DOHH2 (cell line): ENCODE results near the gene EPB41.

Source experiments
- EZH2phosphoT487 ChIP-seq: fragments of 200-600 bp; sonication (generic); IDR thresholded peaks from 2 replicates; pipeline ENCODE4 v1.6.1; 2017; ENCODE audit warnings: borderline replicate concordance, mild to moderate bottlenecking, antibody characterized with exemption, low read length, moderate library complexity, mixed read lengths
- TF ChIP-seq, protein P1 (sequence below): fragments of 200-600 bp; sonication (generic); IDR thresholded peaks from one replicate; pipeline ENCODE4 v1.5.1; 2014; ENCODE audit warnings: antibody characterized with exemption, mild to moderate bottlenecking, low read depth, low read length; ENCODE audit not compliant: poor library complexity, severe bottlenecking

DNA sequence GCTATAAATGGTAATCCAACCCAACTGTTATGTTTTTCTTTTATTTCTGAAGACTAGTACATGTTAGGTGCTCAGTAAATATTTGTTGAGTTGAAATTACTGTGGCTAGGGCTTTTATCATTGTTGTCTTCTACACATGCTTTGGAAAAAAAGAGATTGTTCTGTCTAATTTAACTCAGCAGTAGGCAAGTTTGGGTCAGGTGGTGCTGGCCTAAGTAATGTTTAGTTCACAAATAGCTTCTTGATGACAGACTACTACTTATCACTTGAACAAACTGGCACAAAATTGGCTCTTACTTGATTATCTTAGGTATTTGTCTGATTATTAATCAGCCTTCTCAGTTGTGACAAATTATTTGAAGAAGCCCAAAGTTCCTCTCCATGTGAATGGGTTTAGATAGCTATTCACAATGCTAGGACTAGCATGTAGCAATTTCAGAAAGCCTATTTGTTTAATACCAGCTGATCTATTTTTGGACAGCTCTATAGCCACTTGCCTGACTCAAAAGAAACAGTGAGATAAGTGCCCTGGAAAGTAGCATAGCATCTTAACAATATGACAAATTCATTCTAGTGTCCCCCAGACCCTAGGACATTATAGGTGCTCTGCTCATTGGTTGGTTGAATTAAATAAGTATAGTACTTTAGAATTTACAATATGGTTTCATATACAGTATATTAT is 176.7 kb downstream of the EPB41 start:
- TF ChIP-seq, protein P1, sequence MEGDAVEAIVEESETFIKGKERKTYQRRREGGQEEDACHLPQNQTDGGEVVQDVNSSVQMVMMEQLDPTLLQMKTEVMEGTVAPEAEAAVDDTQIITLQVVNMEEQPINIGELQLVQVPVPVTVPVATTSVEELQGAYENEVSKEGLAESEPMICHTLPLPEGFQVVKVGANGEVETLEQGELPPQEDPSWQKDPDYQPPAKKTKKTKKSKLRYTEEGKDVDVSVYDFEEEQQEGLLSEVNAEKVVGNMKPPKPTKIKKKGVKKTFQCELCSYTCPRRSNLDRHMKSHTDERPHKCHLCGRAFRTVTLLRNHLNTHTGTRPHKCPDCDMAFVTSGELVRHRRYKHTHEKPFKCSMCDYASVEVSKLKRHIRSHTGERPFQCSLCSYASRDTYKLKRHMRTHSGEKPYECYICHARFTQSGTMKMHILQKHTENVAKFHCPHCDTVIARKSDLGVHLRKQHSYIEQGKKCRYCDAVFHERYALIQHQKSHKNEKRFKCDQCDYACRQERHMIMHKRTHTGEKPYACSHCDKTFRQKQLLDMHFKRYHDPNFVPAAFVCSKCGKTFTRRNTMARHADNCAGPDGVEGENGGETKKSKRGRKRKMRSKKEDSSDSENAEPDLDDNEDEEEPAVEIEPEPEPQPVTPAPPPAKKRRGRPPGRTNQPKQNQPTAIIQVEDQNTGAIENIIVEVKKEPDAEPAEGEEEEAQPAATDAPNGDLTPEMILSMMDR, result no peak
- no peak for TF ChIP-seq EZH2phosphoT487
